K562 (cell line): ENCODE results near the gene PARD3B. TPM values are rescaled to one million over a fixed set of nuclear protein-coding genes. Genes with fewer than 3 reads are reported as not detected.

Experiments
- ATAC-seq: fragments of 200-7000 bp; cut with Tn5 transposase; 3 replicates; pipeline ENCODE4 v1.9.1; 2020; ENCODE audit warnings: moderate library complexity
- BruUV-seq: library from RNA; stranded (reverse); fragments of 400-500 nt; replicated peaks from 2 replicates; lab custom pipeline; 2021; lab: Mats Ljungman, UMichigan
- CTCF ChIA-PET: fragments of 300-600 bp; formaldehyde crosslinking; extraction: SDS; loops from one replicate; lab custom pipeline; 2021; ENCODE audit warnings: low intra/inter-chr PET ratio; lab: Yijun Ruan, JAX
- POLR2A ChIA-PET: fragments of 300-600, 350-650 bp; sonication (Branson Sonifier 250); formaldehyde crosslinking; extraction: SDS; loops from one replicate; lab custom pipeline; 2021; ENCODE audit warnings: antibody characterized with exemption, inconsistent platforms; lab: Yijun Ruan, JAX
- DNase-seq, 4 experiments: peaks; one replicate each; pipeline versions ENCODE4 v3.0.0 to v3.0.0-alpha.2; 2011 to 2018; ENCODE audit warnings: low spot score in 3 of 4, mixed read lengths in 3 of 4; ENCODE audit errors: extremely low read depth in 1 of 4
- FAIRE-seq: peaks from 2 replicates; lab custom pipeline; 2011; peaks lifted over from hg19 to GRCh38; lab: Jason Lieb, UNC
- H2AFZ ChIP-seq: 2 replicates; pipeline ENCODE4 v1.6.0; 2011; ENCODE audit warnings: low read depth, low read length, control low read depth, inconsistent platforms
- H3K27ac ChIP-seq: fragments of 200-600 bp; 3 replicates; pipeline ENCODE4 v1.8.0; 2011; ENCODE audit warnings: low read depth, mild to moderate bottlenecking, control low read depth, inconsistent platforms, low read length, moderate library complexity, mixed read lengths; ENCODE audit errors: extremely low read depth
- H3K27me3 ChIP-seq, 2 experiments: fragments of 300-600 bp in 1 of 2; 2 replicates in 1 of 2; 3 replicates in 1 of 2; pipeline versions ENCODE4 v1.6.0 to v1.8.0; 2011; ENCODE audit warnings: inconsistent platforms in 2 of 2, low read length in 2 of 2, mild to moderate bottlenecking in 1 of 2, mixed read lengths in 1 of 2, moderate library complexity in 1 of 2; ENCODE audit not compliant: control insufficient read depth in 2 of 2, insufficient read depth in 2 of 2
- H3K36me3 ChIP-seq: fragments of 300-600 bp; 3 replicates; pipeline ENCODE4 v1.8.0; 2011; ENCODE audit warnings: mild to moderate bottlenecking, low read length, inconsistent platforms; ENCODE audit not compliant: control insufficient read depth, insufficient read depth
- H3K4me1 ChIP-seq, 2 experiments: fragments of 200-600 bp in 1 of 2; replicated peaks in 1 of 2; 2 replicates in 1 of 2; 3 replicates in 1 of 2; pipeline versions ENCODE4 v1.5.1 to v1.8.0; 2011; ENCODE audit warnings: inconsistent platforms in 2 of 2, low read length in 2 of 2, mild to moderate bottlenecking in 1 of 2, mixed read lengths in 1 of 2, moderate library complexity in 1 of 2; ENCODE audit not compliant: control insufficient read depth in 2 of 2, insufficient read depth in 2 of 2
- H3K4me2 ChIP-seq: 2 replicates; pipeline ENCODE4 v1.6.1; 2011; ENCODE audit warnings: low read length, control low read depth, inconsistent platforms, mixed read lengths; ENCODE audit not compliant: insufficient read depth
- H3K4me3 ChIP-seq: fragments of 200-600 bp; sonication (generic), shearing (Covaris generic); 2 replicates; pipeline ENCODE4 v1.5.1; 2016; ENCODE audit warnings: control low read depth, inconsistent platforms
- H3K79me2 ChIP-seq: fragments of 200-600 bp; 3 replicates; pipeline ENCODE4 v1.8.0; 2011; ENCODE audit warnings: low read length, inconsistent platforms; ENCODE audit not compliant: control insufficient read depth, insufficient read depth
- H3K9ac ChIP-seq, 2 experiments: 2 replicates each; pipeline versions ENCODE4 v1.6.0 to v1.6.1; 2011; ENCODE audit warnings: low read depth in 2 of 2, low read length in 2 of 2, control low read depth in 1 of 2, inconsistent platforms in 1 of 2, mild to moderate bottlenecking in 1 of 2, mixed read lengths in 1 of 2; ENCODE audit not compliant: insufficient read depth in 1 of 2
- H3K9me1 ChIP-seq: one replicate; pipeline ENCODE4 v1.6.0; 2011; ENCODE audit warnings: inconsistent platforms, mild to moderate bottlenecking, low read length, moderate library complexity; ENCODE audit not compliant: control insufficient read depth, insufficient read depth
- H3K9me3 ChIP-seq: replicated peaks from 2 replicates; pipeline ENCODE4 v1.5.1; 2011; ENCODE audit warnings: low read depth, low read length, inconsistent platforms; ENCODE audit not compliant: control insufficient read depth, insufficient read depth
- H4K20me1 ChIP-seq: replicated peaks from 2 replicates; pipeline ENCODE4 v1.6.1; 2011; ENCODE audit warnings: low read length, inconsistent platforms, mixed read lengths; ENCODE audit not compliant: control insufficient read depth, insufficient read depth
- CLOCK ChIP-seq: fragments of 250-450 bp; sonication (Bioruptor Pico); IDR thresholded peaks from 2 replicates; pipeline ENCODE4 v1.4.0; 2020; ENCODE audit warnings: mild to moderate bottlenecking, moderate library complexity, borderline replicate concordance
- KAT2B ChIP-seq: IDR thresholded peaks from one replicate; pipeline ENCODE4 v1.6.1; 2012; ENCODE audit warnings: low read depth, mild to moderate bottlenecking, control low read depth, inconsistent platforms, low read length, moderate library complexity
- LEF1 ChIP-seq: fragments of 450-650 bp; IDR thresholded peaks from 2 replicates; pipeline ENCODE4 v1.6.1; 2016; ENCODE audit warnings: mild to moderate bottlenecking
- MAFG ChIP-seq: fragments of 450-650 bp; conservative IDR thresholded peaks from 2 replicates; pipeline ENCODE4 v1.6.1; 2016; ENCODE audit warnings: missing genetic modification characterization, missing compliant biosample characterization
- NFIC ChIP-seq: fragments of 450-650 bp; IDR thresholded peaks from 2 replicates; pipeline ENCODE4 v1.6.1; 2017; ENCODE audit warnings: mild to moderate bottlenecking, inconsistent platforms
- NFIX ChIP-seq: fragments of 250-450 bp; sonication (Bioruptor Pico); IDR thresholded peaks from 2 replicates; pipeline ENCODE4 v1.4.0; 2020; ENCODE audit warnings: low read depth, mild to moderate bottlenecking, moderate library complexity
- RCOR1 ChIP-seq, 2 experiments: IDR thresholded peaks; 2 replicates each; pipeline ENCODE4 v1.6.1; 2012; ENCODE audit warnings: low read depth in 2 of 2, low read length in 2 of 2, borderline replicate concordance in 1 of 2, improper control_type of control experiment in 1 of 2
- ZBTB33 ChIP-seq: sonication (generic); formaldehyde crosslinking; IDR thresholded peaks from 2 replicates; pipeline ENCODE4 v1.8.1; 2023; ENCODE audit warnings: mild to moderate bottlenecking, missing genetic modification reagents
- ZNF507 ChIP-seq: conservative IDR thresholded peaks from 2 replicates; pipeline ENCODE4 v1.6.1; 2017; ENCODE audit warnings: missing genetic modification characterization, missing compliant biosample characterization
- WGBS: fragments of 100-300 bp; shearing (Covaris generic); methylation state at CpG from one replicate; pipeline ENCODE4 v1.1.6; 2016; ENCODE audit warnings: low coverage, mixed read lengths; ENCODE audit not compliant: insufficient coverage; ENCODE audit errors: missing lambda C conversion rate; 5-methylcytosine and 5-hydroxymethylcytosine counted together
- in situ Hi-C: fragments of 300-500 bp; cut with MboI; formaldehyde crosslinking; loops from 4 replicates; pipeline ENCODE4 v1.15.0; 2018; ENCODE audit warnings: inconsistent platforms, mixed read lengths
- intact Hi-C: fragments of 100-400 bp; cut with micrococcal nuclease; formaldehyde crosslinking; loops from 2 replicates; pipeline ENCODE4 v1.14.2; 2022
- polyA plus RNA-seq, 8 experiments: library from polyadenylated mRNA; depleted of rRNA in 4 of 8; stranded (reverse) in 5 of 8; unstranded in 3 of 8; fragments of >200 nt; fragmentation: Nextera tagmentation in 2 of 8; fragmentation: Illumina TruSeq in 1 of 8; extraction: Ambion mirVana in 2 of 8; extraction: Trizol in 1 of 8; gene quantifications; 2 replicates each; pipeline versions ENCODE4 v1.2.1 to v1.2.3, GENCODE V29; 2011 to 2014; ENCODE audit warnings: inconsistent platforms in 1 of 8, missing spikeins in 1 of 8
- total RNA-seq, 7 experiments: library from RNA; depleted of rRNA in 6 of 7; stranded (reverse); fragments of >200 nt in 6 of 7; fragmentation: Illumina TruSeq in 2 of 7; extraction: Trizol in 2 of 7; gene quantifications; 2 replicates each; pipeline versions ENCODE4 v1.2.1 to v1.2.3, GENCODE V29; 2011 to 2021; ENCODE audit warnings: low replicate concordance in 1 of 7

Gene PARD3B
- total and polyA plus RNA-seq, 9 of the 15 experiments (the other 6 are each of a cell fraction or from before 2014, with no cell fraction given) = 0.15 to 3.0 (median 1.1) TPM

GRCh38 chr2:205267323-205267722 lies 722.0 kb downstream of the PARD3B start (continued):
- TF ChIP-seq CLOCK (CRISPR knock-in tag) = no peak
- no peak for TF ChIP-seq KAT2B
- TF ChIP-seq ZBTB33 (CRISPR knock-in tag) = no peak
- no peak for TF ChIP-seq ZNF507 (tag)
- TF ChIP-seq RCOR1 (IDR thresholded peaks at IDR 0.05; ENCODE audit: borderline replicate concordance in 1 of 2, low read depth in 2 of 2, low read length in 2 of 2) = no peak
- no peak for TF ChIP-seq LEF1

- in situ Hi-C loops = no loop called here
- CTCF ChIA-PET = no interaction called here
Measured at GRCh38 chr2:205270689-205271088, 725.4 kb downstream of the PARD3B start.

More at GRCh38 chr2:205270689-205271088, 725.4 kb downstream of the PARD3B start:
- no peak for ATAC-seq
- Histone ChIP-seq H3K4me2 (no peak overlapping the region), H3K79me2 (no peaks in the 10 kb centered on the region), H3K4me3 (no peak overlapping the region), H3K36me3 (no peaks in the 10 kb centered on the region), H3K4me1 (no peaks in the 10 kb centered on the region), H3K9ac (no peak overlapping the region)
- peak in 1 of 4 experiments; percentile 14 for DNase-seq
- TF ChIP-seq NFIX (peak; percentile 60; the same call in 1 of the 2 replicates), NFIC (peak; percentile 93), MAFG (tag) (no peak)
- TF ChIP-seq, all 486 proteins: peak for 2
- 1% methylated on average over 4 of the region's 4 CpGs for WGBS
- no peak overlapping the region for H3K27ac ChIP-seq
- H3K9me1 ChIP-seq = no peaks in the 10 kb centered on the region
- POLR2A ChIA-PET = no interaction called here
- H3K9me3 ChIP-seq = no peaks in the 10 kb centered on the region
- BruUV-seq = no TSS peak
- H3K27me3 ChIP-seq = no peaks in the 10 kb centered on the region
- intact Hi-C loops = no loop called here
- no peak for FAIRE-seq
- no peaks in the 10 kb centered on the region for H4K20me1 ChIP-seq
- no peak overlapping the region for H2AFZ ChIP-seq
